Fibroblast of villous mesenchyme (primary cell): Measurements from ENCODE around the gene MAMLD1. TPM values are rescaled to one million over a fixed set of nuclear protein-coding genes. Genes with fewer than 3 reads are reported as not detected.

Experiments used
- DNase-seq: peaks from one replicate; pipeline ENCODE4 v3.0.0-alpha.2; 2010; ENCODE audit warnings: low read depth
- H3K4me3 ChIP-seq: 2 replicates; pipeline ENCODE4 v1.5.1; 2011; ENCODE audit warnings: low read depth, mild to moderate bottlenecking, low read length
- CTCF ChIP-seq: IDR thresholded peaks from 2 replicates; pipeline ENCODE4 v1.5.1; 2012; ENCODE audit warnings: low read depth, mild to moderate bottlenecking, low read length; ENCODE audit not compliant: insufficient read depth
- total RNA-seq: library from RNA; depleted of rRNA; stranded (reverse); fragments of >200 nt; gene quantifications from 2 replicates; pipeline ENCODE4 v1.2.3, GENCODE V29; 2012

The MAMLD1 gene
- total RNA-seq, 1 donor, result 0.86 TPM

- no peak overlapping the region for H3K4me3 ChIP-seq
- no peak for TF ChIP-seq CTCF
Measured at GRCh38 chrX:150409964-150410363, 46.8 kb downstream of the MAMLD1 start.

GRCh38 chrX:150410513-150410912 lies 47.4 kb downstream of the MAMLD1 start:
- H3K4me3 ChIP-seq, result no peak overlapping the region
- no peak for DNase-seq
- TF ChIP-seq CTCF, result no peak

More at GRCh38 chrX:150409964-150410363, 46.8 kb downstream of the MAMLD1 start:
- DNase-seq, result no peak

- DNase-seq, result no peak
- no peak overlapping the region for H3K4me3 ChIP-seq
- no peak for TF ChIP-seq CTCF
Measured at GRCh38 chrX:150411656-150412055, 48.5 kb downstream of the MAMLD1 start.

GRCh38 chrX:150414228-150414627 lies 51.1 kb downstream of the MAMLD1 start:
- no peak overlapping the region for H3K4me3 ChIP-seq
- no peak for TF ChIP-seq CTCF
- DNase-seq, result no peak

- no peak for TF ChIP-seq CTCF
- H3K4me3 ChIP-seq, result no peak overlapping the region
- no peak for DNase-seq
Measured at GRCh38 chrX:150416469-150416868, 53.4 kb downstream of the MAMLD1 start.

GRCh38 chrX:150421816-150422215 lies 58.7 kb downstream of the MAMLD1 start:
- no peak overlapping the region for H3K4me3 ChIP-seq
- DNase-seq, result no peak
- no peak for TF ChIP-seq CTCF

- peak; percentile 71 for DNase-seq
- no peak for TF ChIP-seq CTCF
Measured at GRCh38 chrX:150429594-150429993, 66.5 kb downstream of the MAMLD1 start.

More at GRCh38 chrX:150429594-150429993, 66.5 kb downstream of the MAMLD1 start:
- H3K4me3 ChIP-seq, result no peak overlapping the region
